Aorta (tissue), 5 donors: ENCODE data around the gene DSCAML1. TPM values are rescaled to one million over a fixed set of nuclear protein-coding genes. Genes with fewer than 3 reads are reported as not detected.

Source experiments
- ATAC-seq: fragments of 200-7000 bp; cut with Tn5 transposase; one replicate; pipeline ENCODE4 v1.9.1; 2022; ENCODE audit warnings: moderate library complexity; ENCODE audit not compliant: low FRiP score
- DNase-seq, 2 donors: peaks; one replicate each; pipeline ENCODE4 v3.0.0-alpha.2; 2020
- H3K27ac ChIP-seq, 2 donors: one replicate each; pipeline ENCODE4 v1.5.1; 2013; ENCODE audit warnings: low read length in 2 of 2, mild to moderate bottlenecking in 2 of 2, moderate library complexity in 2 of 2, control low read depth in 1 of 2, inconsistent platforms in 1 of 2, low read depth in 1 of 2
- H3K27me3 ChIP-seq, 2 donors: one replicate each; pipeline ENCODE4 v1.6.1; 2013; ENCODE audit warnings: control low read depth in 1 of 2, low read length in 1 of 2, mild to moderate bottlenecking in 1 of 2, moderate library complexity in 1 of 2; ENCODE audit not compliant: insufficient read depth in 2 of 2, control insufficient read depth in 1 of 2
- H3K36me3 ChIP-seq, 2 donors: one replicate each; pipeline ENCODE4 v1.6.1; 2013; ENCODE audit warnings: control low read depth in 1 of 2, low read length in 1 of 2, mild to moderate bottlenecking in 1 of 2; ENCODE audit not compliant: insufficient read depth in 2 of 2, control insufficient read depth in 1 of 2
- H3K4me1 ChIP-seq, 2 donors: one replicate each; pipeline ENCODE4 v1.6.1; 2013; ENCODE audit warnings: low read length in 2 of 2, control low read depth in 1 of 2, mild to moderate bottlenecking in 1 of 2, moderate library complexity in 1 of 2; ENCODE audit not compliant: insufficient read depth in 2 of 2, control insufficient read depth in 1 of 2
- H3K4me3 ChIP-seq, 2 donors: one replicate each; pipeline ENCODE4 v1.5.1; 2013; ENCODE audit warnings: low read length in 2 of 2, control low read depth in 1 of 2, mild to moderate bottlenecking in 1 of 2
- H3K9me3 ChIP-seq: one replicate; pipeline ENCODE4 v1.6.1; 2013; ENCODE audit warnings: mild to moderate bottlenecking, low read length; ENCODE audit not compliant: control insufficient read depth
- WGBS, 2 donors: extraction: QIAGEN DNeasy Blood & Tissue Kit; methylation state at CpG; one replicate each; pipeline ENCODE4 v1.1.7; 2013; 5-methylcytosine and 5-hydroxymethylcytosine counted together
- intact Hi-C, 2 donors: fragments of 100-400 bp; cut with DNase I; formaldehyde crosslinking; loops; one replicate each; pipeline versions ENCODE4 v1.14.2 to v1.15.0; 2022
- polyA plus RNA-seq, 2 donors: library from polyadenylated mRNA; stranded (reverse); fragments of 200-250 nt; gene quantifications; one replicate each; pipeline ENCODE4 v1.2.3, GENCODE V29; 2013
- total RNA-seq, 2 donors: library from RNA; stranded (reverse); fragmentation: NEBNext Ultra II Directional; extraction: Animal tissue kit (Norgen Biotek cat#: 25700); gene quantifications; one replicate each; pipeline ENCODE4 v1.2.1, GENCODE V29; 2021
- donor health status: healthy with polysubstance abuse.
- donor health status: Bipolar disorder and iron deficiency.
- donor health status: DM: no; HTN: no; CAD: no.
- donor health status: DM: no; HTN: no; CAD: no.
- donor health status: DM: yes; HTN: yes; CAD: no.

DSCAML1 gene
- total and polyA plus RNA-seq, 4 donors = 0.13 to 2.2 (median 0.58) TPM; not detected in 1

- no peaks in the 10 kb centered on the region for H3K4me1 ChIP-seq
- intact Hi-C loops = no loop called here
- no peak overlapping the region for H3K27ac ChIP-seq
- no peaks in the 10 kb centered on the region for H3K36me3 ChIP-seq
- DNase-seq = no peak
- H3K27me3 ChIP-seq = peaks cover 0 to 5% of the 10 kb centered on the region in 2 donors
- H3K9me3 ChIP-seq = peaks cover 3% of the 10 kb centered on the region
- WGBS, 2 donors = 68 to 72% methylated on average over 4 of the region's 4 CpGs
- no peak for ATAC-seq
- no peak overlapping the region for H3K4me3 ChIP-seq
These were observed 86.8 kb downstream of the DSCAML1 start for GRCh38 chr11:117710211-117710610.

GRCh38 chr11:117706322-117706814 lies 90.6 kb downstream of the DSCAML1 start:
- intact Hi-C loops = no loop called here
- Histone ChIP-seq H3K4me3 (no peak overlapping the region), H3K9me3 (peaks cover 3% of the 10 kb centered on the region), H3K27me3 (peaks cover 0 to 5% of the 10 kb centered on the region in 2 donors), H3K36me3 (no peaks in the 10 kb centered on the region), H3K27ac (no peak overlapping the region), H3K4me1 (no peaks in the 10 kb centered on the region)
- DNase-seq = no peak
- 80 to 82% methylated on average over 12 of the region's 12 CpGs for WGBS, 2 donors
- no peak for ATAC-seq

GRCh38 chr11:117705866-117706265 lies 91.2 kb downstream of the DSCAML1 start:
- Histone ChIP-seq H3K4me1 (no peaks in the 10 kb centered on the region), H3K27ac (no peak overlapping the region), H3K9me3 (peaks cover 3% of the 10 kb centered on the region), H3K27me3 (peaks cover 0 to 2% of the 10 kb centered on the region in 2 donors), H3K36me3 (no peaks in the 10 kb centered on the region), H3K4me3 (no peak overlapping the region)
- intact Hi-C loops = no loop called here
- WGBS, 2 donors = 87% methylated on average over 6 of the region's 6 CpGs
- ATAC-seq = no peak
- no peak for DNase-seq

- intact Hi-C loops = no loop called here
- 45 to 47% methylated on average over 24 of the region's 24 CpGs for WGBS, 2 donors
- no peak overlapping the region for H3K27ac ChIP-seq
- no peak for ATAC-seq
- no peaks in the 10 kb centered on the region for H3K4me1 ChIP-seq
- no peak overlapping the region for H3K4me3 ChIP-seq
- DNase-seq = no peak
- peaks cover 3% of the 10 kb centered on the region for H3K9me3 ChIP-seq
- H3K36me3 ChIP-seq = no peaks in the 10 kb centered on the region
- peaks cover 0 to 2% of the 10 kb centered on the region in 2 donors for H3K27me3 ChIP-seq
These were observed 92.5 kb downstream of the DSCAML1 start for GRCh38 chr11:117704395-117705100.

- H3K9me3 ChIP-seq = no peaks in the 10 kb centered on the region
- H3K36me3 ChIP-seq = no peaks in the 10 kb centered on the region
- no peak for DNase-seq
- H3K27ac ChIP-seq = no peak overlapping the region
- no peaks in the 10 kb centered on the region for H3K4me1 ChIP-seq
- ATAC-seq = no peak
- H3K27me3 ChIP-seq = no peaks in the 10 kb centered on the region
- intact Hi-C loops = no loop called here
- no peak overlapping the region for H3K4me3 ChIP-seq
- 22 to 34% methylated on average over 7 of the region's 7 CpGs for WGBS, 2 donors
These were observed 93.9 kb downstream of the DSCAML1 start for GRCh38 chr11:117702946-117703598.

- Histone ChIP-seq H3K36me3 (no peaks in the 10 kb centered on the region), H3K4me1 (no peaks in the 10 kb centered on the region), H3K9me3 (no peaks in the 10 kb centered on the region), H3K4me3 (no peak overlapping the region), H3K27ac (no peak overlapping the region), H3K27me3 (no peaks in the 10 kb centered on the region)
- DNase-seq (no peak), ATAC-seq (no peak)
- intact Hi-C loops = no loop called here
- 73 to 75% methylated on average over 9 of the region's 9 CpGs for WGBS, 2 donors
These were observed 95.2 kb downstream of the DSCAML1 start for GRCh38 chr11:117701781-117702180.

- DNase-seq (no peak), ATAC-seq (no peak)
- intact Hi-C loops = no loop called here
- H3K4me1 ChIP-seq = no peaks in the 10 kb centered on the region
- no peaks in the 10 kb centered on the region for H3K9me3 ChIP-seq
- H3K27ac ChIP-seq = no peak overlapping the region
- H3K36me3 ChIP-seq = no peaks in the 10 kb centered on the region
- no peaks in the 10 kb centered on the region for H3K27me3 ChIP-seq
- no peak overlapping the region for H3K4me3 ChIP-seq
- WGBS, 2 donors = 72 to 75% methylated on average over 6 of the region's 6 CpGs
These were observed 96.5 kb downstream of the DSCAML1 start for GRCh38 chr11:117700551-117700950.

GRCh38 chr11:117697319-117697718 lies 99.7 kb downstream of the DSCAML1 start:
- 75 to 76% methylated on average over 3 of the region's 3 CpGs for WGBS, 2 donors
- Histone ChIP-seq H3K27ac (no peak overlapping the region), H3K9me3 (no peaks in the 10 kb centered on the region), H3K27me3 (no peaks in the 10 kb centered on the region), H3K36me3 (no peaks in the 10 kb centered on the region), H3K4me3 (no peak overlapping the region), H3K4me1 (no peaks in the 10 kb centered on the region)
- intact Hi-C loops = no loop called here
- ATAC-seq (no peak), DNase-seq (no peak)

GRCh38 chr11:117696540-117696939 lies 100.5 kb downstream of the DSCAML1 start:
- H3K4me3 ChIP-seq = no peak overlapping the region
- H3K36me3 ChIP-seq = no peaks in the 10 kb centered on the region
- no peaks in the 10 kb centered on the region for H3K4me1 ChIP-seq
- no peak for ATAC-seq
- no peak for DNase-seq
- no peaks in the 10 kb centered on the region for H3K27me3 ChIP-seq
- 27 to 37% methylated on average over 5 of the region's 5 CpGs for WGBS, 2 donors
- intact Hi-C loops = no loop called here
- H3K9me3 ChIP-seq = no peaks in the 10 kb centered on the region
- H3K27ac ChIP-seq = no peak overlapping the region
